Large intestine (tissue), 12 donors: Measurements from ENCODE around the gene FGFR3. TPM values are rescaled to one million over a fixed set of nuclear protein-coding genes. Genes with fewer than 3 reads are reported as not detected.

Experiments used
- DNase-seq, 2 donors: peaks; one replicate each; pipeline versions ENCODE4 v3.0.0 to v3.0.0-alpha.2; 2013
- H3K27ac ChIP-seq: one replicate; pipeline ENCODE4 v1.5.1; 2013; ENCODE audit warnings: low read length
- H3K27me3 ChIP-seq: 2 replicates; pipeline ENCODE4 v1.6.1; 2013; ENCODE audit warnings: low read length; ENCODE audit not compliant: control insufficient read depth, insufficient read depth
- H3K36me3 ChIP-seq: 2 replicates; pipeline ENCODE4 v1.6.1; 2013; ENCODE audit warnings: low read length; ENCODE audit not compliant: control insufficient read depth, insufficient read depth
- H3K4me1 ChIP-seq: one replicate; pipeline ENCODE4 v1.6.1; 2013; ENCODE audit warnings: low read length; ENCODE audit not compliant: control insufficient read depth, insufficient read depth
- H3K4me3 ChIP-seq: one replicate; pipeline ENCODE4 v1.5.1; 2013; ENCODE audit warnings: low read length
- H3K9me3 ChIP-seq: one replicate; pipeline ENCODE4 v1.6.1; 2013; ENCODE audit warnings: mild to moderate bottlenecking, low read depth, low read length, moderate library complexity; ENCODE audit not compliant: control insufficient read depth
- WGBS: methylation state at CpG from one replicate; pipeline ENCODE4 v1.1.5; 2013; ENCODE audit warnings: low lambda C conversion rate; ENCODE audit not compliant: insufficient coverage; 5-methylcytosine and 5-hydroxymethylcytosine counted together
- long read RNA-seq, 11 donors: transcript quantifications; one replicate each; lab custom pipeline, GENCODE V29; 2026
- polyA plus RNA-seq: library from polyadenylated mRNA; unstranded; fragments of 120-200 nt; gene quantifications from one replicate; pipeline ENCODE4 v1.2.1, GENCODE V29; 2013

Gene FGFR3
- polyA plus RNA-seq, result 228 TPM
- long read RNA-seq, donor 1, full-length matches to known transcripts, result 7 of 26 reads
- long read RNA-seq, donor 1, partial matches to known transcripts, result 19 of 26 reads
- long read RNA-seq, donor 1, other reads (novel, unspliced or antisense), result 0 of 26 reads
- long read RNA-seq, donor 2, full-length matches to known transcripts, result 5 of 46 reads
- long read RNA-seq, donor 2, partial matches to known transcripts, result 41 of 46 reads
- long read RNA-seq, donor 2, other reads (novel, unspliced or antisense), result 0 of 46 reads
- long read RNA-seq, donor 3, result 0 reads
- long read RNA-seq, donor 4, full-length matches to known transcripts, result 1 of 1 reads
- long read RNA-seq, donor 4, partial matches to known transcripts, result 0 of 1 reads
- long read RNA-seq, donor 4, other reads (novel, unspliced or antisense), result 0 of 1 reads
- long read RNA-seq, donor 5, full-length matches to known transcripts, result 6 of 16 reads
- long read RNA-seq, donor 5, partial matches to known transcripts, result 10 of 16 reads
- long read RNA-seq, donor 5, other reads (novel, unspliced or antisense), result 0 of 16 reads
- long read RNA-seq, donor 6, full-length matches to known transcripts, result 5 of 129 reads
- long read RNA-seq, donor 6, partial matches to known transcripts, result 124 of 129 reads
- long read RNA-seq, donor 6, other reads (novel, unspliced or antisense), result 0 of 129 reads
- long read RNA-seq, donor 7, partial matches to known transcripts, result 54 of 55 reads
- long read RNA-seq, donor 7, other reads (novel, unspliced or antisense), result 0 of 55 reads
- long read RNA-seq, donor 8, full-length matches to known transcripts, result 2 of 58 reads
- long read RNA-seq, donor 8, partial matches to known transcripts, result 56 of 58 reads
- long read RNA-seq, donor 8, other reads (novel, unspliced or antisense), result 0 of 58 reads
- long read RNA-seq, donor 9, full-length matches to known transcripts, result 2 of 101 reads
- long read RNA-seq, donor 9, partial matches to known transcripts, result 99 of 101 reads
- long read RNA-seq, donor 9, other reads (novel, unspliced or antisense), result 0 of 101 reads
- long read RNA-seq, donor 10, full-length matches to known transcripts, result 2 of 30 reads
- long read RNA-seq, donor 10, partial matches to known transcripts, result 28 of 30 reads
- long read RNA-seq, donor 10, other reads (novel, unspliced or antisense), result 0 of 30 reads
- long read RNA-seq, donor 11, full-length matches to known transcripts, result 3 of 21 reads
- long read RNA-seq, donor 11, partial matches to known transcripts, result 18 of 21 reads
- long read RNA-seq, donor 11, other reads (novel, unspliced or antisense), result 0 of 21 reads

GRCh38 chr4:1792832-1793495 is at the start of gene FGFR3:
Gene FGFR3, plus strand, starts transcription at chr4:1793293. Its CDS starts 642 bp downstream, at chr4:1793935.
- DNase-seq, result peak; percentile 53 to 82
- H3K4me3 ChIP-seq, result peak within 1 kb of the TSS; percentile 98
- peak within 1 kb of the TSS; percentile 83 for H3K27ac ChIP-seq
- peaks cover 9% of the 10 kb centered on the region for H3K9me3 ChIP-seq
- H3K36me3 ChIP-seq, result peaks cover 20% of the 10 kb centered on the region
- H3K4me1 ChIP-seq, result peaks cover 27% of the 10 kb centered on the region
- H3K27me3 ChIP-seq, result peaks cover 26% of the 10 kb centered on the region
- no CpG with 5 or more reads among the region's 95 CpGs for WGBS

- H3K27ac ChIP-seq, result no peak overlapping the region
- H3K9me3 ChIP-seq, result peaks cover 19% of the 10 kb centered on the region
- no CpG with 5 or more reads among the region's 12 CpGs for WGBS
- H3K4me1 ChIP-seq, result peaks cover 4% of the 10 kb centered on the region
- peaks cover 37% of the 10 kb centered on the region for H3K36me3 ChIP-seq
- no peak for DNase-seq
- H3K27me3 ChIP-seq, result no peaks in the 10 kb centered on the region
- no peak overlapping the region for H3K4me3 ChIP-seq
These were observed 49.5 kb upstream of the FGFR3 start for GRCh38 chr4:1743551-1743950.

GRCh38 chr4:1743975-1744374 is 49.1 kb upstream of the FGFR3 start:
- WGBS, result no CpG with 5 or more reads among the region's 6 CpGs
- Histone ChIP-seq H3K27ac (no peak overlapping the region), H3K36me3 (peaks cover 37% of the 10 kb centered on the region), H3K4me1 (peaks cover 4% of the 10 kb centered on the region), H3K27me3 (no peaks in the 10 kb centered on the region), H3K9me3 (peaks cover 18% of the 10 kb centered on the region), H3K4me3 (no peak overlapping the region)
- no peak for DNase-seq

- H3K27me3 ChIP-seq, result no peaks in the 10 kb centered on the region
- peaks cover 4% of the 10 kb centered on the region for H3K4me1 ChIP-seq
- WGBS, result no CpG with 5 or more reads among the region's 14 CpGs
- peaks cover 33% of the 10 kb centered on the region for H3K36me3 ChIP-seq
- peaks cover 12% of the 10 kb centered on the region for H3K9me3 ChIP-seq
- no peak overlapping the region for H3K27ac ChIP-seq
- no peak for DNase-seq
- no peak overlapping the region for H3K4me3 ChIP-seq
These were observed 48.5 kb upstream of the FGFR3 start for GRCh38 chr4:1744552-1744951.

GRCh38 chr4:1745165-1745564 is 47.9 kb upstream of the FGFR3 start:
- DNase-seq, result no peak
- peaks cover 28% of the 10 kb centered on the region for H3K36me3 ChIP-seq
- H3K27me3 ChIP-seq, result no peaks in the 10 kb centered on the region
- no peak overlapping the region for H3K4me3 ChIP-seq
- peaks cover 4% of the 10 kb centered on the region for H3K4me1 ChIP-seq
- no peak overlapping the region for H3K27ac ChIP-seq
- 50% methylated on average over 2 of the region's 13 CpGs for WGBS
- H3K9me3 ChIP-seq, result peaks cover 8% of the 10 kb centered on the region

- DNase-seq, result no peak
- Histone ChIP-seq H3K4me1 (peaks cover 4% of the 10 kb centered on the region), H3K27ac (no peak overlapping the region), H3K4me3 (no peak overlapping the region), H3K27me3 (no peaks in the 10 kb centered on the region), H3K36me3 (peaks cover 23% of the 10 kb centered on the region), H3K9me3 (peaks cover 6% of the 10 kb centered on the region)
- WGBS, result no CpG with 5 or more reads among the region's 12 CpGs
These were observed 47.4 kb upstream of the FGFR3 start for GRCh38 chr4:1745697-1746096.

GRCh38 chr4:1746265-1746691 is 46.8 kb upstream of the FGFR3 start:
- WGBS, result no CpG with 5 or more reads among the region's 17 CpGs
- H3K27ac ChIP-seq, result no peak overlapping the region

GRCh38 chr4:1746919-1747602 is 46.0 kb upstream of the FGFR3 start:
- peaks cover 15% of the 10 kb centered on the region for H3K4me1 ChIP-seq
- H3K27ac ChIP-seq, result no peak overlapping the region
- no CpG with 5 or more reads among the region's 33 CpGs for WGBS
- H3K36me3 ChIP-seq, result peaks cover 11% of the 10 kb centered on the region
- H3K9me3 ChIP-seq, result peaks cover 6% of the 10 kb centered on the region
- H3K27me3 ChIP-seq, result no peaks in the 10 kb centered on the region
- no peak overlapping the region for H3K4me3 ChIP-seq
- no peak for DNase-seq

More at GRCh38 chr4:1746265-1746691, 46.8 kb upstream of the FGFR3 start:
- no peaks in the 10 kb centered on the region for H3K27me3 ChIP-seq
- peaks cover 7% of the 10 kb centered on the region for H3K4me1 ChIP-seq
- peak; percentile 47 to 63 for DNase-seq
- no peak overlapping the region for H3K4me3 ChIP-seq
- H3K9me3 ChIP-seq, result peaks cover 6% of the 10 kb centered on the region
- H3K36me3 ChIP-seq, result peaks cover 18% of the 10 kb centered on the region

GRCh38 chr4:1747603-1747967 is 45.5 kb upstream of the FGFR3 start:
- peaks cover 6% of the 10 kb centered on the region for H3K9me3 ChIP-seq
- H3K4me3 ChIP-seq, result no peak overlapping the region
- H3K27me3 ChIP-seq, result no peaks in the 10 kb centered on the region
- H3K27ac ChIP-seq, result no peak overlapping the region
- DNase-seq, result no peak
- peaks cover 20% of the 10 kb centered on the region for H3K4me1 ChIP-seq
- WGBS, result no CpG with 5 or more reads among the region's 16 CpGs
- peaks cover 7% of the 10 kb centered on the region for H3K36me3 ChIP-seq
